NOMO-1 (cell line): ENCODE results near the gene GRM7.

Experiments used
- DNase-seq, 2 experiments: peaks; one replicate each; lab custom pipeline; 2025; ENCODE audit not compliant: unreplicated experiment in 2 of 2; lab: John Stamatoyannopoulos, UW

Gene GRM7

GRCh38 chr3:7696320-7696719, 835.4 kb downstream of the GRM7 start:
- no peak for DNase-seq

GRCh38 chr3:7697548-7697947, 836.6 kb downstream of the GRM7 start:
- DNase-seq = no peak

GRCh38 chr3:7700539-7700938, 839.6 kb downstream of the GRM7 start:
- no peak for DNase-seq

- no peak for DNase-seq
These were observed 840.1 kb downstream of the GRM7 start for GRCh38 chr3:7700977-7701376.

DNA sequence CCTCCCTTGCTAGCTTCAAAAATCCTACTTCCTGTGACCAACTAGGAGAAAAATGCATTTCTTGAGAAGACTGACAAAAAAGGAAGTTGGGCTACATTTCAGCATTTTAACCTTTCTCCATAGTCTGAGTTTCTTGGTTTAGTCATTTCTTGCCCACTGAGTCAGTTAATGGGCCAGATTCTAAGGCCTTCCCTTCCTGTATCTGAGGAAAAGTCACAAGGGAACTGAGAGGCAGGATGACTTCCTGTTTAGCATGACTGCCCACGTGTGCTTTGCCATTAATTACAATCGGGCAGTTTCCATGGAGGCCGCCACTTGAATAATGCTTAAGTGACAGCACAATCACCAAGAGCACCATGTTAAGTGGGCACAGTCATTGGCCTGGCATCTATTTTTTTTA, 846.3 kb downstream of the GRM7 start:
- peak in 1 of 2 experiments; percentile 9 for DNase-seq

DNA sequence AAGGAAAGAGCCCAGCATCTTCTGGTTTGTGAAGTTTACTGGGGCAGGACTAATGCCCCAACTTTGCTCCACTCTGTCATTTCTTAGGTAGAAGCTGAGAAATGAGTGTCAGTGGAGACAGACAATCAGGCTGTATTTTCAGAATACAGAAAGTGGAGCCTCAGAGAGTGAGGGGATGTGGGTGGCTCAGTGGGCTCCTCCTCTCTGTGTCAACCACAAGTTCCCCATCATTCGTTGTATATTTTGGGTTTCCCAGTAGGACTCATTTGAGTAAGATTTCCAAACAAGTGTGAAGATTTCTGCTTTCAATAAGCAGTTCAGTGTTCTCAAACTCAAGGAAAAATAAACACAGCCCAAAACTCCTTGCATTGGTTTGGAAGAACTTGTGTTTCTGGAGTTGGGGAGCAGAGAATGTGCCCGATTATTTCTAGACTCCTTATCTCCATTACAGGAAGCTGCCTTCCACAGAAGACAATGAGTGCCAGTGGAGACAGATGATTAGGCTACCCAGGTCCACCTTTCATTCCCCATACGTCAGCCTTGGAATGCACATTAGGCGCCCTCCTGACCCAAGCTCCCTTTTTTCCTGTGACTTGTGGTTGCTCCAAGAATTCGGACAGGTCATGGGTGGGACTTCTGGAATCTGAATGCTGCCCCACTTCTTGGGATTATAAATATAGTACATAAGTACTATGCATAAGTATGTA, 848.6 kb downstream of the GRM7 start:
- DNase-seq = no peak

DNA sequence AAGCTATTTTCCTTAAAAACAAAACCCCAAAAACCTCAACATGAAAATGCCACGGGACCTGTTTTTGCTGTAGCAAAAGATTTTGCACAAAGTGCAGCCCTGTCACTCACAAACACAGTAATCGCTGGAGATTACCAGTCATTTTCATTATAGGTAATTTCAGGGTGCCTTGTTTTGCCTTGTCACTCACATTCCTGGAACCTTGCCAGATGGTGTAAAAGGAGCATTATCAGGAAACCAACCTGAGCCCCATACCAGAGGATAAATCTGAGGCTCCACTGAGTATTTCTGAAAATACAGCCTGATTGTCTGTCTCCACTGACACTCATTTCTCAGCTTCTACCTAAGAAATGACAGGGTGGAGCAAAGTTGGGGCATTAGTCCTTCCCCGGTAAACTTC, 849.4 kb downstream of the GRM7 start:
- no peak for DNase-seq

- no peak for DNase-seq
These were observed 852.8 kb downstream of the GRM7 start for GRCh38 chr3:7713724-7714123.

- DNase-seq = no peak
These were observed 859.9 kb downstream of the GRM7 start for GRCh38 chr3:7720649-7721297.

DNA sequence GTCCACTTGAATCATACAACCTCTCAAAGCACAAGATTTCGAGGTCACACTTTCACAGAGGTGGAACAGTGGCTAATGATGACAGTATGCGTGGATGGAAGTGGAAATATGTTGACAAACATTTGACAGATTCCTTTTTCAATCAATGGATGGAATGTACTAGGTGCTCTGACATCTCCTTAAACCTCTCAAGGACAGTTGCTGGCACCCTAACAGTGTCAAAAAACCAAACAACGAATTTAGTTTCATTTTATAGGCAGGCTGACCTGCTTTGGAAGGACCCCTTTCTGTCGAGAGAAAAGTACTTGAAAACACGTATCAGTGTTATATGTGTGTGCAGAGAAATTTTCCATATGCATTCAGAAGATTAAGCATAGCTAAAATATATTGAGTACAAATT, 861.0 kb downstream of the GRM7 start:
- DNase-seq = no peak

- no peak for DNase-seq
These were observed 867.9 kb downstream of the GRM7 start for GRCh38 chr3:7728566-7729519.

DNA sequence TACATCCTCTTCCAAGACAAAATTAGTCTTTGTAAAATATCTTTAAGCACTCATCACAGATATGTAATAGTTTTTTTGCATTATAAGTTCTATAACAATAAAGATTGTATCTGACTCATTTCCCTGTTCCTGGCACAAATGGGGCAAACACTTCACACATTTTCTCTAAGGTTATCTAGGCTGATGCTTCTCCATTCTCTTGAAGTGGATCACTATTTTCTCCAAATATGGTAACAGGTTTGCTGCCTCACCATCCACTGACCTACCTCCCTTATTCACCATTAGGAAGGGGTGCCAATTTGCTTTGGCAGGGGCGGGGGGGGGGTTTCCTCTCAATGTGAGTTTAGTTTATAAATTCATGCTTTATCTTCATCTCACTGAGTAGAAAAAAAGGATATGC, 873.0 kb downstream of the GRM7 start:
- no peak for DNase-seq

- no peak for DNase-seq
These were observed 873.5 kb downstream of the GRM7 start for GRCh38 chr3:7734456-7734855.

GRCh38 chr3:7737263-7737662, 876.3 kb downstream of the GRM7 start:
- DNase-seq = no peak

DNA sequence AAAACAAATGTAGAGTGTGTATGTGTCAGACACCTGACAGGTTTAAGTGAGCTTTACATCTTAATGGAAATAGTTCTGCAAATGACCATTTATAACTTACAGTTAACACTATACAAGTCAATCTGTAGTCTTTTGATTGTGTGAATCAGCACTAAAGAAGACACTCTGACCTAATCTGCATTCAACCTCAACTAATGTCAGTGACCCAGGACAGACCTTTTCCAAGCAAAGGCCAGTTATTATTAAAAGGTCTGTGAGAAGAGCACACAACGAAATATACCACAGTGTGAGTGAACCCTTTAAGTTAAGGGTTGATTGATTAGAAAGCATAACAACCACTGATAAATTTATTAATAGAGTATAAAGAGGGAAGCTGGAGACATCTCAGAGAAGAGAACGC, 878.8 kb downstream of the GRM7 start:
- no peak for DNase-seq

- DNase-seq = no peak
These were observed 879.5 kb downstream of the GRM7 start for GRCh38 chr3:7740458-7740857.

DNA sequence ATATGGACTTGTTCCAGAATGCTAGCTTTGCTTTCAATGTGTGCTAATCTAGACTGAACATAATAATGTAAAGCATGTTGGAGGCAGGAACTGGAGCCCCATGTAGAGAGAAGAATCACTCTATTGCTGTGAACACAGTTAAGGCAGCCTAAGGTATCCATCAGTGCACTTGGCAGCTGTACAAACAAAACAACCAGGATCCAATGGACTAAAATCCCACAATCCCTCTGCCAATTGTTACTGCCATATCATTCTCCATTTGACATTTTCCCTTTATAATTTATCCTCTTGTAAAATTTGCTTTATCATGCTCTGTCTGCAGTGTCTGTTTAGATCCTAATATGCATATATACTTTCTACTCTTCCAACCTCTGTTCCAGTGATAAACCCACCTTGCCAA, 883.9 kb downstream of the GRM7 start:
- DNase-seq = no peak

GRCh38 chr3:7745711-7746110, 884.8 kb downstream of the GRM7 start:
- no peak for DNase-seq

DNA sequence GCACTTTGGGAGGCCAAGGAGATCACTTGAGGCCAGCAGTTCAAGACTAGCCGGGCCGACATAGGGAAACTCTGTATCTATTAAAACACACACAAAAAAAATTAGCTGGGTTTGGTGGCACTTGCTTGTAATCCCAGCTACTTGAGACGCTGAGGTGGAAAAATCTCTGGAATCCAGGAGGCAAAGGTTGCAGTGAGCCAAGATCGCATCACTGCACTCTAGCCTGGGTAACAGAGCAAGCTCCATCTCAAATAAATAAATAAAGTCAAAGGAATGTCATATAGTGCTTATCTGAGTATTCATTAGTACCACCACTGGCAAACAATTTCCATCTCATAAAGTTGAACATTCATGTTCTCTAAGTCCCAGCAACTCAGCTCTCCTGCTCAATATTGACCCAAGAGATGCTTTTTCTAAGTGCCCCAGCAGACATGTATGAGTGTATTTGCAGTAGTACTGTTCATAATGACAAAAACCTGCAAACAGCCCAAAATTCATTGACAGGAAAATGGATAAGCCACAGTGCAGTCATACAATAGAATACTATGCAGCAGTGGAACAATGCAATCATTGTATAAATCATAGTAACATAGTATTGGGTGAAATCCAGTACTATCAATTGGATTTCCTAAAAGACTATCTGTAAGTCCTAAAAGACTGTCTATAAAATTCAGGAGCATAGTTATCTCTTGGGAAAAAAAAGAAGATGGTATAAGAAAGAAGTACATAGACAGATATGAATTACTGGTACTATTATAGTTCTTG, 889.2 kb downstream of the GRM7 start:
- no peak for DNase-seq

DNA sequence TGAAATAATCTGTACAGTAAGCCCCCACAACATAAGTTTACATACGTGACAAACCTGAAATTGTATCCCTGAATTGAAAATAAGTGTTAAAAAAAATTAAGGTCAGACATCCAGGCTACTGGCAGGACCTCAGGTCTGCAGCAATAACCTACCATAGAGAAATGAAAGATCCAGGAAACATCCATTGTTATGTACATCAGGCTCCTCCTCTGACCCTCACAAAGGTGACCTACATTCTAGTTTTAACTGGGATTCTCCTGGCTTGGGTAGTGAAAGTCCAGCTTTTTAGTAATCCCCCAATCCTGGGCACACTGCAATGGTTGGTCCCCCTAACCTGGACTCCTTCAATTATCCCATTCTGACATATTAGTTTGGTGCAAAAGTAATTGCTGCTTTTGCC, 891.1 kb downstream of the GRM7 start:
- DNase-seq = no peak
